Endometrial microvascular endothelial cells (primary cell): ENCODE data around the gene DNAJC6. TPM values are rescaled to one million over a fixed set of nuclear protein-coding genes. Genes with fewer than 3 reads are reported as not detected.
"Not testable (repeated sequence)": the region's sequence is repeated elsewhere in the genome, so short reads cannot be mapped to it uniquely, and the experiment has no call there.

Experiments
- in situ Hi-C: cut with HindIII; loops from 2 replicates; pipeline ENCODE4 v1.10.0; 2017; ENCODE audit warnings: low sequenced_read_pairs, low pct_unique_long_range_greater_than_20kb; ENCODE audit errors: inconsistent ontology term
- total RNA-seq: library from RNA; depleted of rRNA; stranded (reverse); fragments of >200 nt; gene quantifications from one replicate; pipeline ENCODE4 v1.2.3, GENCODE V29; 2015; ENCODE audit errors: inconsistent ontology term

Gene DNAJC6
- total RNA-seq, 1 donor from 2014 or later = 3.1 TPM

GRCh38 chr1:65442442-65442841 is 133.1 kb downstream of the DNAJC6 start:
- in situ Hi-C loops = no loop called here

- in situ Hi-C loops = no loop called here
These were observed 134.3 kb downstream of the DNAJC6 start for GRCh38 chr1:65443647-65444046.

- in situ Hi-C loops = no loop called here
These were observed 134.8 kb downstream of the DNAJC6 start for GRCh38 chr1:65444128-65444640.

GRCh38 chr1:65445837-65446236 is 136.5 kb downstream of the DNAJC6 start:
- in situ Hi-C loops = no loop called here

- in situ Hi-C loops = no loop called here
These were observed 140.0 kb downstream of the DNAJC6 start for GRCh38 chr1:65449214-65449823.

DNA sequence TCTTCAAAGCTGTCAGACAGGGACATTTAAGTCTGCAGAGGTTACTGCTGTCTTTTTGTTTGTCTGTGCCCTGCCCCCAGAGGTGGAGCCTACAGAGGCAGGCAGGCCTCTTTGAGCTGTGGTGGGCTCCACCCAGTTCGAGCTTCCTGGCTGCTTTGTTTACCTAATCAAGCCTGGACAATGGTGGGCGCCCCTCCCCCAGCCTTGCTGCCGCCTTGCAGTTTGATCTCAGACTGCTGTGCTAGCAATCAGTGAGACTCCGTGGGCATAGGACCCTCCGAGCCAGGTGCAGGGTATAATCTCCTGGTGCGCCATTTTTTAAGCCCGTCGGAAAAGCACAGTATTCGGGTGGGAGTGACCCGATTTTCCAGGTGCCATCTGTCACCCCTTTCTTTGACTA is 146.3 kb downstream of the DNAJC6 start:
- in situ Hi-C loops = not testable (repeated sequence)

- in situ Hi-C loops = no loop called here
These were observed 147.1 kb downstream of the DNAJC6 start for GRCh38 chr1:65456481-65456880.

DNA sequence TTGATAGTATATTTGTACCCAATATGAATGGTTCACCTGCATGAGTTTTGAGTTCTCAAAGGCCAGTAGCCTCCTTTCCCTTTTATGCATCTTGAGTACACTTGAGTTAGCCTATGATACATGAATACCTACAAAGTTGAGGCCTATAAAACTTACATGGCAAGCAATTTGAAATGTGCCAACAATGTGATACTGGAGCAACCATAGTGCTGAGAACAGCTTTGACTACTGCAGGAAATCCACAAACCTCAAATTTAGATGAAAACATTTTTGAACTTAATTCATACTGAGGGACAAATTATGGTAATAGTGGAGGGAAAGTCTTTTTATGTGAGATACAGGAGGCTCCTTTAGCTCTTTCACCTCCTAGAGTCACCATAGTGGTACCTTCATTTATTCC is 148.5 kb downstream of the DNAJC6 start:
- in situ Hi-C loops = no loop called here

- in situ Hi-C loops = no loop called here
These were observed 149.5 kb downstream of the DNAJC6 start for GRCh38 chr1:65458730-65459396.

GRCh38 chr1:65459397-65459768 is 150.0 kb downstream of the DNAJC6 start:
- in situ Hi-C loops = no loop called here

Other genes starting within 250 kb of the DNAJC6 start
- gene AK4, start 161.3 kb upstream of the DNAJC6 start, total RNA-seq = 11.2 TPM
- gene LEPR, start 111.1 kb downstream of the DNAJC6 start, total RNA-seq = 26.4 TPM
- gene LEPROT, start 111.1 kb downstream of the DNAJC6 start, total RNA-seq = 58.3 TPM